Activated gamma-delta T cell treated with anti-CD3 and anti-CD28 coated beads, Interleukin-2, amount 50 U/mL, for 16 hours (primary cell): ENCODE results near the gene P2RY4.
"Not testable (repeated sequence)": the region's sequence is repeated elsewhere in the genome, so short reads cannot be mapped to it uniquely, and the experiment has no call there.

Experiments used
- DNase-seq: peaks from one replicate; pipeline ENCODE4 v3.0.0-alpha.2; 2020; ENCODE audit warnings: low read depth

Gene P2RY4

GRCh38 chrX:70260104-70260503 lies at the start of gene P2RY4:
P2RY4 (minus strand) TSS chrX:70260204; CDS start chrX:70259624, 580 bp downstream.
- DNase-seq = no peak

DNA sequence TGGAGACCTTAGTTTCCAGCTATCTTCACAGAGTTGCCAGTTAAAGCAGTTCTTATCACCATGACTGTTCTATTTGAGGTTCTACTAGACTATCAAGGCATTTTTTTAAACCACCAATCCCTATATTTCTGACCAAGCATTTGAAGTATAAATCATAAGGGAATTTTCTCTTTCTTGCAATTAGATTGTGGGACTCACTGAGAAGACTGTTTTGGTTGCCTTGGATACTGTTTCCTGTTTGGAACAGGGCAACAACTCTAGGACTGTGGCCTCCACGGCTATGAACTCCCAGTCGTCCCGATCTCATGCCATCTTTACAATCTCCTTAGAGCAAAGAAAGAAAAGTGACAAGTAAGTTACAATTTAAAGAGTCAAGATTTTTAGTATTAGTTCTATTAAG lies 41.7 kb upstream of the P2RY4 start:
- DNase-seq = no peak

GRCh38 chrX:70293621-70294020 lies 33.6 kb upstream of the P2RY4 start:
- DNase-seq = no peak

GRCh38 chrX:70292788-70293187 lies 32.8 kb upstream of the P2RY4 start:
- no peak for DNase-seq

DNA sequence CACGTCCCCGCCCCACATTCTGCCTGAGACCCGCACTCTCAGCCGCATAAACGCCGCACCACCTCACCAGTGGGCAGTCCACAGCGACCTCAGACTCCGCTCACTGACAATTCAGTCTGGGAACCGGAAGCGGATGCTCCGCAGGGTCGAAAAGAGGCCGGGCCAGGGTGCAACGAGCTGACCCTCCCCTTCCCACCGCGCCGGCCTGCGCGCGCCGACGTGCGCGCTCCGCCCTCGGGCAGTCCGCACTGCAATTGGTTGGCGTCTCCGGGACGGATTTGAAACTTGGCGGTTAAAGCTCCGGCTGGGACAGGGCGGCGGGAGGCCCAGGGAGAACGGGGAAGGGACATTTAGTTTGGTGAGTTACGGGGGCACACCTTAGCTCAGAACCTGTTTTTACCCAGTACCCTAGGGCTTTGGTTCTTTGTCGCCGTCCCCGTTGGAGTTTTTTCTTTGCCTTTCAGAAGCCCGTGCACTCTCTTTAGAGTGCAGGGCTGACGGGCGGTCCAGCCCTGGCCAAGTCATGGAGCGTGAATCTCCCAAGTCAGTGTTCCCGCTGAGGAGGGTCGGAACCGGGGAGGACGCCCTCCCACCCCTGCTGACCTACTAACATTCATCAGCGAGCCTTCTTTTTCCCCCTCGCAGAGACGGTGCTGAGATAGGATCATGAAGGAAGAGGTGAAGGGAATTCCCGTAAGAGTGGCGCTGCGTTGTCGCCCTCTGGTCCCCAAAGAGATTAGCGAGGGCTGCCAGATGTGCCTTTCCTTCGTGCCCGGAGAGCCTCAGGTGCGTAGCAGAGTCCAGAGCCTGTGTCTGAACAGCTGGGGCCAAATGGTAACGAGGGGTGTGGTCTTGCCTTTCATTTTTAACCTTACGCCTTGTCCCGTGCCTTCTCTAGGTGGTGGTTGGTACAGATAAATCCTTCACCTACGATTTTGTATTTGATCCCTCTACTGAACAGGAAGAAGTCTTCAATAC lies 30.1 kb upstream of the P2RY4 start, which contains the start of the genes KIF4A and PDZD11:
Gene KIF4A, plus strand, starts transcription at position 312 of the 978 bp plus-strand sequence. Its CDS starts 355 bp downstream, at position 667.
Gene PDZD11, minus strand, starts transcription at position 135 of the 978 bp plus-strand sequence. CDS start 586 bp downstream, outside the sequence.
- peak; percentile 64 for DNase-seq

DNA sequence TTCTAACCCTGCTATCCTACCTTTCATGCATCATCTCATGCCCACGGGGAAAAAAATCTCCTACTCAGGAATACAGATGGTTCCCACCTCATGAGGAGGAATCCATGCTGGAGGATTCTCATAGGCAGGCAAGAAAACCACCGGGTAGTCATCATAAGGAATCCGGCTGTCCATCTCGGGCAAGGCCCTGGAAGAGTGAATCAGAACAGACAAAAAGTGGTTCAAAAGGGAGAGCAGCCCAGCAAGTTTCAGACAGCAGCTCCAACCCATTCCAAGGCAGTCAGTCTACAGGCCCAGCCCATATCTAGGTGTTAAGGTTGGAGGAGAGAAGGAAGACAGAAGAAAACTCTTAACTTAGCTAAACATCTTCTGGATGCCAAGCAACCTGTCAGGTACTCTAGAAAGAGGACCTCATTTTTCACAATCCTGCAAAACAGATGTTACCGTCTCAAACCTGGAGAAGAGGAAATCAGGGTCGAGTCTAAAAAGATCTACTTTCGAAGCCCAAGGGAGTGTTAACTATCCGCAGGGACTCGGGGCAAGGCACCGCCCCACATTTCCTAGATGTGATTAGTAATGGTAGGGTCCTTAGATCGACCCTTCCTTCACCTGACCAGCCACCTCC lies 29.3 kb upstream of the P2RY4 start:
- no peak for DNase-seq

GRCh38 chrX:70281951-70282350 lies 21.9 kb upstream of the P2RY4 start, which contains the start of gene RAB41:
RAB41 (plus strand) TSS chrX:70282172; CDS start chrX:70282218, 46 bp downstream.
- no peak for DNase-seq

- no peak for DNase-seq
Observed at GRCh38 chrX:70280573-70280972, 20.6 kb upstream of the P2RY4 start.

DNA sequence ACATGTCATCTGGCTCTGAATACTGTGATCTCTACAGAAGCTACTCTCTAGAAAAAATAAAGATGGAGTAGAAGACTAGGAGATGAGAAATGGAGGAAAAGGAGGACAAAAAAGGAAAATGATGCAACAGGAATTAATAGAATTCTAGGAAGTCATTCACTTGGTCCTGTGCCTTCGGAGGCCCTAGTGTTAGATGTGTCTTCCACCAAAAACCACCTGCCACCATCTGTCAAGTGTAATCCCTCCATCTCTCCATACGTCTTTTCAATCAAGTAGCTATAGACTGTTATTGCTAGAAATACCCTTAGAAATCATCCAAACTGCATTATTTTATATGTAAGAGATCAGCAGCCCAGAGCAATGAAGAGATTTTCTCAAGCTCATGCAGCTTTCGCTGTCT lies 19.1 kb upstream of the P2RY4 start:
- no peak for DNase-seq

DNA sequence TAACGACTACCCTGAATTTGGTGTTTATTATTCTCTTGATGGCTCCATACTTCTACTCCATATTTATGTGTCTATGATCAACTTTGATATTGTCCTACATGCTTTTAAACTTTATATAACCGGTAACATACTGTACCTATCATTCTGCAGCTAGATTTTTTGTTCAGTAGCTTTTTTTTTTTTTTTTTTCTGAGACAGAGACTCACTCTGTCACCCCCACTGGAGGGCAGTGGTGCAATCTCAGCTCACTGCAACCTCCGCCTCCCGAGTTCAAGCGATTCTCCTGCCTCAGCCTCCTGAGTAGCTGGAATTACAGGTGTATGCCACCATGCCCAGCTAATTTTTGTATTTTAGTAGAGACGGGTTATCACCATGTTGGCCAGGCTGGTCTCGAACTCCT lies 14.0 kb upstream of the P2RY4 start:
- not testable (repeated sequence) for DNase-seq

- DNase-seq = no peak
Observed at GRCh38 chrX:70268034-70268433, 8.0 kb upstream of the P2RY4 start, which contains the start of gene ARR3. ARR3 (plus strand) TSS chrX:70268334; CDS start chrX:70269386, 1,052 bp downstream.

DNA sequence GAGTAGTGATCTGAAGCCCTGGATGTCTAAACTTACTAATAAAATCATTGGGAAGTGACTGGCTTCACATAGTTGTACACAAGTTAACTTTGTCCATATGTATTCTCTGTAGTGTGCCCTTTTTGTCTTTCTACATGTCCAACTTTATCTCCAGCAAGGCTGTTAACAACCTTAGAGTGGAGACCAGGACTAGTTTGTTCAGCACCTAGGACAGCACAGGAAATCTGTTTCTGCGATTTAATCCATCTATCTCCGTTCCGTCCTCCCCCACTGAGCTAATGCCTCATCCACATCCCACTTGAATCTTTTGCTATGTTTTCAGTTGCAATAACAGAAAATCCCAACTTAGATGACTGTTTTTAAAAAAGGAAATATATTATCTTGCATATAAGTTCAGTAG lies 4.8 kb upstream of the P2RY4 start:
- no peak for DNase-seq

- no peak for DNase-seq
Observed at GRCh38 chrX:70262952-70263567, 3.1 kb upstream of the P2RY4 start.

DNA sequence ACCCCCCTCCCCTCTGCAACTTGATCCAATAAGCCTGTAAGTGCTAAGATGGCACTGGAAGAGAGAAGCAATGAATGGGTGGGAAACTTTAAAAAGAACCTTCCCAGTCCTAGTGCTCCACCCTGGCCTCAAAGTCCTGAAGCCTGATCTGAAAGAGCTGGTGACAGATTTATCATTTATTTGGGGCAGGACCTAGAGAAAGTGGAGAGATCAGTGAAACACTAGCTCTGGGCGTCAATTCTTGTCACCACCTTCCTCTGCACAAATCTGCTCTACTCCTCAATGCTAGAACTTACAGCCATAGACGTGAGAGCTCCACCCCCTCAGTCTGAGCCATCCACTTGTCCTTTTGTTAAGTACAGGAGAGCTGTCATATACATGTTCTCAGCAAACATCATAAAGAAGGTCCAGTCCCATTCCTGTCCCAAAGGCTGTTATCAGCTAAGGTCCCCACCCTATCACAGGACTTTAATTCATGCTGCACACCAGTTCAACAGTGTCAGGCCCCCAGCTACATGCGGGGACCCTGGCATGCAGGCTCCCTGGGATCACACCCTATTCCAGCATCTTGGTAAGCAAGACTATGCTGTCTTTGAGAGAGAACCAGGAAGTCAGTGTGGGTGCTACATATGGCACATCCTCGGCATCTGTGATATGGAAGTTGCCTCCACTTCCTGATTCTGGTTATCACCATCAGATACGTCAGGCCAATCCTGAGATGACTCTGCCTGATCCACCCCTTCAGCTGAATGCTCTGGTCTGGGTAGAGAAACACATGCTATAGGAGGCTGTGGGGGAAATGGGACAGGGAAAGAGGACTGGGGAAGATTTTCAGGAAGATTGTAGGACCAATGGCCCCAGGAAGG lies 2.3 kb downstream of the P2RY4 start:
- no peak for DNase-seq

DNA sequence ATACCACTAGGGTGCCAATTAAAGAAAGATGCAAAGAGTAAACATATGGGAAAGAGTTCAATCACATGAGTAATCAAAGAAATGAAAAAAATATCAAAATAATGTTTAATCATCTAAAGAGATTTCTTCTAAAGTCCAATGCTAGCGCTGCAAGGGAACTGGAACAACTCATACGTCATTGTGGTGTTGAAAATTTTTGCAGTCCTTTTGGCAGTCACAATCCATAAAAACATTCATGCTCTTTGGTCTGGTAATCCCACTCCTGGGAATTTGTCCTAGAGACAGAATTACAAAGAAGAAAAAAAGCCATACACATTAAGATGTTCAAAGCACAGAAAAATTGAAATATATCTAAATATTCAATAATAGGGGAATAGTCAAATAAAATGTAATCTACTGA lies 4.6 kb downstream of the P2RY4 start:
- DNase-seq = no peak

DNA sequence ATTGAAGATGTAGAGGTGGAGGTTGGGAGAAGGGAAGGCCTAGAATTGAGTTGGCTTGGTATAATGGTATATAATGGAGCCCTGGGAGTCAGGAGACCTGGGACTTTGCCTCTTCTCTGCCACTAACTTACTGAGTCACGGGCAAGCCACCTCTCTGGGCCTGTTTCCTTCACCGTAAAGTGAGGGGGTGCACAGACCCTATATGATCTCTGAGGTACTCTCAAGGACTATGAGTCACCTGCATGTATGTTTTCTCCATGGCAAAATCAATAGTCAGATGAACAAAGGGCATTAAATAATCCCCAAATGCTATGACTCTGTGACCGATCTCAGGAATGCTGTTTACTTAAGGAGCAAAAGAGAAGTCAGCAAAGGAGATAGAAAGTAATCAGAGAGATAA lies 5.1 kb downstream of the P2RY4 start:
- no peak for DNase-seq

- no peak for DNase-seq
Observed at GRCh38 chrX:70254063-70254400, 6.0 kb downstream of the P2RY4 start.

DNA sequence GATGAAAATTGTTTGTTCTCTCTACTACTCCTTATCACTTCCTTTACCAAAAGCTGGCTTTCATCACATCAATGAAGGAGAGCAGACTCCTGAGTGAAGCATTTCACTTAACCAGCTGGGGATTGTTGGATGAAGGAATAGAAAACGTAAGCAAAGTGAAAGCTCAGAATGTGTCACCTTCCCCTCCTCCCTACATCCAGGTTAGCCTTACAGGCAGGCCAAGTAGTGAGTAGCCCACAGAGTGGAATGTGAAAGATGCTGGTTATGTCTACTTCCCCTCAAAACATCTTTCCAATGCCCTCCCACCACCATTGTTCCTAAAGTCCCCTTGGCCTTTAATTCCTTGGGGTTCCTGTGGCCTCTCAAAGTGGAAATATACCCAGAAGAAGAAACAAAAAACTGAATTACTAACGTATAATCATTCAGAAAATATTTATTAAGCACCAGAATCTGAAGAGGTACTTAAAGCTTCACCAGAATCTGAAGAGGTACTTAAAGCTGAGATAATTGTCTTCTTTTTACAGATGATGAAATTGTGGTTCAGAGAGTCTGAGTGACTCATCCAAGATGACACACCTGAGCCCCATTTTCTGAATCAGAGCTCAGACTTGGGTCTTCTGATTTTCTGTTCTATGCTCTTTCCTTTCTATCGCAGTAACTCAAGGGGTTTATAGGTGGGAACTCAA lies 6.5 kb downstream of the P2RY4 start:
- no peak for DNase-seq

GRCh38 chrX:70252491-70252890 lies 7.5 kb downstream of the P2RY4 start:
- no peak for DNase-seq

DNA sequence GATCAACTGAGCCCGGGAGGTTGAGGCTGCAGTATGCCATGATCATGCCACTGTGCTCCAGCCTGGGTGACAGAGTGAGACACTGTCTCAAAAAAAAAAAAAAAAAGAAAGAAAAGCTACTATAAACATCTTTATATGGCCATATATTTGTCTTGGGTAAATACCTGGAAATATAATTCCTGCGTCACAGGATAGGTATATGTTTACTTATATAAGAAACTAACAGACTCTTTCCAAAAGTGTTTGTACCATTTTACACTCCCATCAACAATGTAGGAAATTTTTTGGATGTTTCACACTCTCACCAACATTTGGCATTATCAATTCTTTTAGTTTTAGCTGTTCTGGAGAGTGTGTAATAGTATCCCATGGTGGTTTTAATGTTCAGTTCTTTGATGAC lies 12.8 kb downstream of the P2RY4 start:
- no peak for DNase-seq

- DNase-seq = no peak
Observed at GRCh38 chrX:70244881-70245280, 15.1 kb downstream of the P2RY4 start.
